Large intestine (tissue), 3 donors: ENCODE data around the gene NR6A1. TPM values are rescaled to one million over a fixed set of nuclear protein-coding genes. Genes with fewer than 3 reads are reported as not detected.
A peak's percentile ranks its signal among the peaks of the same experiment; 100 is the strongest.

Source experiments
- DNase-seq, 2 donors: peaks; one replicate each; pipeline versions ENCODE4 v3.0.0 to v3.0.0-alpha.2; 2013
- H3K27ac ChIP-seq: one replicate; pipeline ENCODE4 v1.5.1; 2013; ENCODE audit warnings: low read length
- H3K27me3 ChIP-seq: 2 replicates; pipeline ENCODE4 v1.6.1; 2013; ENCODE audit warnings: low read length; ENCODE audit not compliant: control insufficient read depth, insufficient read depth
- H3K36me3 ChIP-seq: 2 replicates; pipeline ENCODE4 v1.6.1; 2013; ENCODE audit warnings: low read length; ENCODE audit not compliant: control insufficient read depth, insufficient read depth
- H3K4me1 ChIP-seq: one replicate; pipeline ENCODE4 v1.6.1; 2013; ENCODE audit warnings: low read length; ENCODE audit not compliant: control insufficient read depth, insufficient read depth
- H3K4me3 ChIP-seq: one replicate; pipeline ENCODE4 v1.5.1; 2013; ENCODE audit warnings: low read length
- H3K9me3 ChIP-seq: one replicate; pipeline ENCODE4 v1.6.1; 2013; ENCODE audit warnings: mild to moderate bottlenecking, low read depth, low read length, moderate library complexity; ENCODE audit not compliant: control insufficient read depth
- WGBS: methylation state at CpG from one replicate; pipeline ENCODE4 v1.1.5; 2013; ENCODE audit warnings: low lambda C conversion rate; ENCODE audit not compliant: insufficient coverage; 5-methylcytosine and 5-hydroxymethylcytosine counted together
- polyA plus RNA-seq: library from polyadenylated mRNA; unstranded; fragments of 120-200 nt; gene quantifications from one replicate; pipeline ENCODE4 v1.2.1, GENCODE V29; 2013

Gene NR6A1
- polyA plus RNA-seq, 1 donor = 5.0 TPM

GRCh38 chr9:124658165-124659017, 112.7 kb downstream of the NR6A1 start:
- peak; percentile 85 to 89 for DNase-seq
- 12% methylated on average over 5 of the region's 14 CpGs for WGBS
- Histone ChIP-seq H3K4me1 (peaks cover 20% of the 10 kb centered on the region), H3K4me3 (peak overlapping the region; percentile 51), H3K27me3 (no peaks in the 10 kb centered on the region), H3K36me3 (no peaks in the 10 kb centered on the region), H3K9me3 (no peaks in the 10 kb centered on the region), H3K27ac (peak overlapping the region; percentile 94)

GRCh38 chr9:124657516-124657915, 113.6 kb downstream of the NR6A1 start:
- no peak for DNase-seq
- peak overlapping the region; percentile 94 for H3K27ac ChIP-seq
- H3K9me3 ChIP-seq = no peaks in the 10 kb centered on the region
- no peak overlapping the region for H3K4me3 ChIP-seq
- H3K36me3 ChIP-seq = no peaks in the 10 kb centered on the region
- no CpG with 5 or more reads among the region's 1 CpG for WGBS
- H3K4me1 ChIP-seq = peaks cover 22% of the 10 kb centered on the region
- no peaks in the 10 kb centered on the region for H3K27me3 ChIP-seq

GRCh38 chr9:124654431-124654830, 116.7 kb downstream of the NR6A1 start:
- H3K27ac ChIP-seq = no peak overlapping the region
- no peak for DNase-seq
- no peaks in the 10 kb centered on the region for H3K9me3 ChIP-seq
- H3K4me1 ChIP-seq = peaks cover 7% of the 10 kb centered on the region
- no peaks in the 10 kb centered on the region for H3K27me3 ChIP-seq
- H3K4me3 ChIP-seq = no peak overlapping the region
- H3K36me3 ChIP-seq = no peaks in the 10 kb centered on the region
- no CpG with 5 or more reads among the region's 1 CpG for WGBS

GRCh38 chr9:124652615-124653393, 118.3 kb downstream of the NR6A1 start:
- no peaks in the 10 kb centered on the region for H3K9me3 ChIP-seq
- no peaks in the 10 kb centered on the region for H3K27me3 ChIP-seq
- H3K36me3 ChIP-seq = no peaks in the 10 kb centered on the region
- H3K27ac ChIP-seq = peak overlapping the region; percentile 29
- H3K4me1 ChIP-seq = peaks cover 4% of the 10 kb centered on the region
- no CpG with 5 or more reads among the region's 3 CpGs for WGBS
- no peak overlapping the region for H3K4me3 ChIP-seq
- DNase-seq = peak; percentile 75 to 88

- H3K27me3 ChIP-seq = no peaks in the 10 kb centered on the region
- H3K4me3 ChIP-seq = no peak overlapping the region
- no peak for DNase-seq
- H3K36me3 ChIP-seq = no peaks in the 10 kb centered on the region
- WGBS = no CpG with 5 or more reads among the region's 1 CpG
- peak overlapping the region; percentile 22 for H3K27ac ChIP-seq
- peaks cover 3% of the 10 kb centered on the region for H3K4me1 ChIP-seq
- H3K9me3 ChIP-seq = no peaks in the 10 kb centered on the region
These were observed 118.9 kb downstream of the NR6A1 start for GRCh38 chr9:124652203-124652602.

- H3K27me3 ChIP-seq = no peaks in the 10 kb centered on the region
These were observed 125.8 kb downstream of the NR6A1 start for GRCh38 chr9:124645274-124645673.

GRCh38 chr9:124639637-124640036, 131.5 kb downstream of the NR6A1 start:
- Histone ChIP-seq H3K27me3 (no peaks in the 10 kb centered on the region), H3K9me3 (no peaks in the 10 kb centered on the region), H3K27ac (no peak overlapping the region), H3K36me3 (no peaks in the 10 kb centered on the region), H3K4me1 (no peaks in the 10 kb centered on the region), H3K4me3 (no peak overlapping the region)
- no peak for DNase-seq

More at GRCh38 chr9:124645274-124645673, 125.8 kb downstream of the NR6A1 start:
- no peak overlapping the region for H3K4me3 ChIP-seq
- no peak for DNase-seq
- H3K27ac ChIP-seq = no peak overlapping the region
- no peaks in the 10 kb centered on the region for H3K9me3 ChIP-seq
- H3K4me1 ChIP-seq = no peaks in the 10 kb centered on the region
- H3K36me3 ChIP-seq = no peaks in the 10 kb centered on the region

- H3K27me3 ChIP-seq = no peaks in the 10 kb centered on the region
- no peaks in the 10 kb centered on the region for H3K9me3 ChIP-seq
- no peak overlapping the region for H3K27ac ChIP-seq
- H3K4me3 ChIP-seq = no peak overlapping the region
- DNase-seq = no peak
- WGBS = 100% methylated on average over 2 of the region's 5 CpGs
- no peaks in the 10 kb centered on the region for H3K36me3 ChIP-seq
- H3K4me1 ChIP-seq = no peaks in the 10 kb centered on the region
These were observed 135.8 kb downstream of the NR6A1 start for GRCh38 chr9:124635285-124635684.

GRCh38 chr9:124632077-124632621, 139.0 kb downstream of the NR6A1 start:
- no peak overlapping the region for H3K27ac ChIP-seq
- H3K27me3 ChIP-seq = no peaks in the 10 kb centered on the region
- H3K4me3 ChIP-seq = no peak overlapping the region
- no peaks in the 10 kb centered on the region for H3K9me3 ChIP-seq
- 70% methylated on average over 3 of the region's 5 CpGs for WGBS
- no peak for DNase-seq
- H3K4me1 ChIP-seq = no peaks in the 10 kb centered on the region
- no peaks in the 10 kb centered on the region for H3K36me3 ChIP-seq

GRCh38 chr9:124631326-124631725, 139.8 kb downstream of the NR6A1 start:
- H3K27ac ChIP-seq = no peak overlapping the region
- no peaks in the 10 kb centered on the region for H3K4me1 ChIP-seq
- H3K4me3 ChIP-seq = no peak overlapping the region
- H3K36me3 ChIP-seq = no peaks in the 10 kb centered on the region
- no peaks in the 10 kb centered on the region for H3K9me3 ChIP-seq
- no peaks in the 10 kb centered on the region for H3K27me3 ChIP-seq
- no peak for DNase-seq
